ENCODE data around the gene ZNF653.

Gene ZNF653

GRCh38 chr19:11504502-11505031 lies 1.1 kb downstream of the ZNF653 start:
- H3K4me3 ChIP-seq (ENCODE audit: low read length), result peak overlapping the region; percentile 22; the same call in 1 of the 2 replicates
- no peak for TF ChIP-seq ZNF274 (IDR thresholded peaks at IDR 0.05; ENCODE audit: low read depth, low read length)

- H3K4me3 ChIP-seq (ENCODE audit: low read length), result no peak overlapping the region
- TF ChIP-seq ZNF274 (IDR thresholded peaks at IDR 0.05; ENCODE audit: low read depth, low read length), result no peak
Measured at GRCh38 chr19:11499890-11500420, 5.7 kb downstream of the ZNF653 start.

- TF ChIP-seq ZNF274 (IDR thresholded peaks at IDR 0.05; ENCODE audit: low read depth, low read length), result no peak
- H3K4me3 ChIP-seq (ENCODE audit: low read length), result no peak overlapping the region
Measured at GRCh38 chr19:11499220-11499726, 6.4 kb downstream of the ZNF653 start.

GRCh38 chr19:11496391-11497163 lies 9.1 kb downstream of the ZNF653 start:
- H3K4me3 ChIP-seq (ENCODE audit: low read length), result no peak overlapping the region
- no peak for TF ChIP-seq ZNF274 (IDR thresholded peaks at IDR 0.05; ENCODE audit: low read depth, low read length)

GRCh38 chr19:11495885-11496284 lies 9.8 kb downstream of the ZNF653 start:
- no peak overlapping the region for H3K4me3 ChIP-seq (ENCODE audit: low read length)
- no peak for TF ChIP-seq ZNF274 (IDR thresholded peaks at IDR 0.05; ENCODE audit: low read depth, low read length)

GRCh38 chr19:11495481-11495880 lies 10.2 kb downstream of the ZNF653 start:
- TF ChIP-seq ZNF274 (IDR thresholded peaks at IDR 0.05; ENCODE audit: low read depth, low read length), result no peak
- no peak overlapping the region for H3K4me3 ChIP-seq (ENCODE audit: low read length)

GRCh38 chr19:11494634-11495285 lies 10.9 kb downstream of the ZNF653 start:
- H3K4me3 ChIP-seq (ENCODE audit: low read length), result no peak overlapping the region
- TF ChIP-seq ZNF274 (IDR thresholded peaks at IDR 0.05; ENCODE audit: low read depth, low read length), result no peak

- TF ChIP-seq ZNF274 (IDR thresholded peaks at IDR 0.05; ENCODE audit: low read depth, low read length), result no peak
- H3K4me3 ChIP-seq (ENCODE audit: low read length), result no peak overlapping the region
Measured at GRCh38 chr19:11489378-11489777, 16.3 kb downstream of the ZNF653 start.

GRCh38 chr19:11486661-11487503 lies 18.8 kb downstream of the ZNF653 start:
- TF ChIP-seq ZNF274 (IDR thresholded peaks at IDR 0.05; ENCODE audit: low read depth, low read length), result no peak
- no peak overlapping the region for H3K4me3 ChIP-seq (ENCODE audit: low read length)

GRCh38 chr19:11485245-11485837 lies 20.3 kb downstream of the ZNF653 start:
- H3K4me3 ChIP-seq (ENCODE audit: low read length), result no peak overlapping the region
- TF ChIP-seq ZNF274 (IDR thresholded peaks at IDR 0.05; ENCODE audit: low read depth, low read length), result no peak

GRCh38 chr19:11483366-11484111 lies 22.1 kb downstream of the ZNF653 start:
- no peak for TF ChIP-seq ZNF274 (IDR thresholded peaks at IDR 0.05; ENCODE audit: low read depth, low read length)
- no peak overlapping the region for H3K4me3 ChIP-seq (ENCODE audit: low read length)

GRCh38 chr19:11482384-11483050 lies 23.1 kb downstream of the ZNF653 start:
- H3K4me3 ChIP-seq (ENCODE audit: low read length), result no peak overlapping the region; the same call in 1 of the 2 replicates

More at GRCh38 chr19:11482384-11483050, 23.1 kb downstream of the ZNF653 start:
- no peak for TF ChIP-seq ZNF274 (IDR thresholded peaks at IDR 0.05; ENCODE audit: low read depth, low read length)
